Epithelial cell of proximal tubule (primary cell): ENCODE measurements around the gene AP4M1. TPM values are rescaled to one million over a fixed set of nuclear protein-coding genes. Genes with fewer than 3 reads are reported as not detected.
"Not testable (repeated sequence)": the region's sequence is repeated elsewhere in the genome, so short reads cannot be mapped to it uniquely, and the experiment has no call there.

Experiments
- DNase-seq: peaks from one replicate; pipeline ENCODE4 v3.0.0-alpha.2; 2011; ENCODE audit warnings: low read depth
- H3K4me3 ChIP-seq: 2 replicates; pipeline ENCODE4 v1.5.1; 2011; ENCODE audit warnings: low read depth, mild to moderate bottlenecking, low read length
- CTCF ChIP-seq: conservative IDR thresholded peaks from 2 replicates; pipeline ENCODE4 v1.5.1; 2012; ENCODE audit warnings: low read depth, mild to moderate bottlenecking, low read length
- total RNA-seq: library from RNA; depleted of rRNA; stranded (reverse); fragments of >200 nt; gene quantifications from 2 replicates; pipeline ENCODE4 v1.2.3, GENCODE V29; 2015

Gene AP4M1
- total RNA-seq, 1 donor from 2014 or later = 11.5 TPM

- peak overlapping the region; percentile 43 for H3K4me3 ChIP-seq
- TF ChIP-seq CTCF = peak; percentile 68
- no peak for DNase-seq
These were observed 29.4 kb downstream of the AP4M1 start for GRCh38 chr7:100130608-100131453.

DNA sequence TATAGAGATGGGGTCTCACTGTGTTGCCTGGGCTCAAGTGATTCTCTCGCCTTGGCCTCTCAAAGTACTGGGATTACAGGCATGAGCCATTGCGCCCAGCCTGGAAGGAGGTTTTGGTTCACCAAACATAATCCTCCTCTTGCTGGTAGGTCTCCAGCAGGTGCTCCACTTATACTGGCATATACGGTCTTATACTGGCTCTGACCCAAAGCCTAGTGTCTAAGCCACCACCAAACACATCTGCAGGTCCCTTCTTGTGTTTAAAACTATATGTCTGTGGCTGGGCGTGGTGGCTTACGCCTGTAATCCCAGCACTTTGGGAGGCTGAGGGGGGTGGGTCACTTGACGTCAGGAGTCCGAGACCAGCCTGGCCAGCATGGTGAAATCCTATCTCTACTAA, 30.7 kb downstream of the AP4M1 start:
- no peak for TF ChIP-seq CTCF
- no peak for DNase-seq
- no peak overlapping the region for H3K4me3 ChIP-seq

DNA sequence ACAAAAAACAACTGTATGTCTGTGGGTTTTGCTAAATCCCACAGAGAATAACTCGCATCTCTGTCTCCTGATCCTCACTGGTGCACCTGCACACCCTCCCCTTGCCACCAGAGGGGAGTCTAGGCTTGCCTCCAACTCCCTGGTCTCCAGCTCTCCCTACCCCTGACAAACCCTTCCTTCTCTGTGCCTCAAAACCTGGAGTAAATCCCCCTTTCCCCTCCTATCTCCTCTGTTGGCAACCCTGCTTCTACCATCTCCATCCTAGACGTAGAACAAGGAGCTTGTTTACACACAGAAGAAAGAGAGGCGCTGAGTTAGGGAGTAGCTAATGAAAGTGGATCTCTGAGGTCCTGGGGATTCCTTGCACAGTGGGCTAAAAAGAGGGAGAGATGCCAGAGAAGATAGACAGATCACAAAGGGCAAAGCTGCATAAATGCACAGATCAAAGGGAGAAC, 31.3 kb downstream of the AP4M1 start:
- no peak for DNase-seq

GRCh38 chr7:100137851-100138760, 36.7 kb downstream of the AP4M1 start:
- H3K4me3 ChIP-seq = no peak overlapping the region
- TF ChIP-seq CTCF = no peak
- DNase-seq = no peak

More for the DNA sequence above, 31.3 kb downstream of the AP4M1 start:
- H3K4me3 ChIP-seq = no peak overlapping the region
- TF ChIP-seq CTCF = peak; percentile 97

DNA sequence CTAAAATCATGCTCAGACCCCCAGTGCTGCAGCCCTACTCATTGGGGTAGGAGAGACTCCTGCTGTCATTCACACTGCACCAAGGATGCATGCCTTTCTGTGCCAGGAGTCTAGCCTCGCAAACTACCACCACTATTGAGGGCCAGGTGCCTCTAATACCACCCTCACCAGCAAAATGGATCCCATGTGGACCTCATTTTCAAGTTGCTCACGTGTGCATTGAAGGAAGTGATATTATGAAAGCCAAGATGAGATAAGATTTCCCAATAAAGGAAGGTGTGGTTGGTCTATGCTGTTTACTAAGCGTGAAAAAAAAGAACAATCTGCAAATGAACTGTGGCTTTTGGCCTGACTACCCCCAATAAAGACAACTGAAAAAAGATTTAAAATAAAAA, 40.1 kb downstream of the AP4M1 start:
- no peak overlapping the region for H3K4me3 ChIP-seq
- TF ChIP-seq CTCF = no peak
- DNase-seq = no peak

DNA sequence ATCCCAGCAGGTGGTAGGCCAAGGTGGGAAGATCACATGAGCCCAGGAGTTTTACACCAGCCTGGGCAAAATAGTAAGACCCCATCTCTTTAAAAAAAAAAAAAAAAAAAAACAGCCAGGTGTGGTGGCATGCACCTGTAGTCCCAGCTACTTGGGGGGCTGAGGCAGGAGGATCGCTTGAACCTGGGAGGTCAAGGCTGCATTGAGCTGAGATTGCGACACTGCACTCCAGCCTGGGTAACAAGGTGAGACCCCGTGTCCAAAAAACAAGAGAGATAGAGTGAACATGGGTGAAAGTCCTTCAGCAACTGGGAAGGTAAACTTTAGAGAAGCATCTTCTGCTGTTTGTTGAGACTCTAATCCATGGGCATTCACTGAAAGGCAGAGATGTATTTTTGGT, 41.0 kb downstream of the AP4M1 start:
- H3K4me3 ChIP-seq = no peak overlapping the region
- no peak for TF ChIP-seq CTCF
- no peak for DNase-seq

DNA sequence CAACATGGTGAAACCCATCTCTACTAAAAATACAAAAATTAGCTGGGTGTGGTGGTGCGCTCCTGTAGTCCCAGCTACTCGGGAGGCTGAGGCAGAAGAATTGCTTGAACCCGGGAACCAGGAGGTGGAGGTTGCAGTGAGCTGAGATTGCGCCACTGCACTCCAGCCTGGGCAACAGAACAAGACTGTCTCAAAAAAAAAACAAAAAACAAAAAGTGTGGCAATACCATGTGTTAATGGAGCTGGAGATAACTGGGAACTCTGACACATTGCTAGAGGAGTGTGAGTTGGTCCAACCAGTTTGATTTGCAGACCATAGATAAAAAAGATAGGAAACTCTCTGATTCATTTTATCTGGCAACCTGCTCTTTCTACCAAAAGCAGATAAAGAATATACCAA, 44.9 kb downstream of the AP4M1 start:
- not testable (repeated sequence) for H3K4me3 ChIP-seq, DNase-seq
